Stomach (tissue), 4 donors: ENCODE results near the gene DLG2.

Source experiments
- POLR2A ChIP-seq, 4 donors: fragments of 450-650 bp; IDR thresholded peaks; one replicate each; pipeline ENCODE4 v1.6.1; 2016; ENCODE audit warnings: antibody characterized with exemption in 4 of 4, control low read depth in 2 of 4, mild to moderate bottlenecking in 1 of 4, moderate library complexity in 1 of 4
- POLR2AphosphoS5 ChIP-seq, 3 donors: sonication (generic); formaldehyde crosslinking; IDR thresholded peaks; one replicate each; pipeline ENCODE4 v1.6.1; 2016; ENCODE audit warnings: antibody characterized with exemption in 3 of 3
- TF ChIP-seq, protein P1 (sequence below), 7 experiments: fragments of 450-650 bp in 4 of 7; fragments of 200-600 bp in 3 of 7; sonication (generic) in 3 of 7; IDR thresholded peaks; one replicate each; pipeline ENCODE4 v1.5.1; 2016 to 2019; ENCODE audit warnings: antibody characterized with exemption in 7 of 7, control low read depth in 2 of 7, mild to moderate bottlenecking in 1 of 7

DNA sequence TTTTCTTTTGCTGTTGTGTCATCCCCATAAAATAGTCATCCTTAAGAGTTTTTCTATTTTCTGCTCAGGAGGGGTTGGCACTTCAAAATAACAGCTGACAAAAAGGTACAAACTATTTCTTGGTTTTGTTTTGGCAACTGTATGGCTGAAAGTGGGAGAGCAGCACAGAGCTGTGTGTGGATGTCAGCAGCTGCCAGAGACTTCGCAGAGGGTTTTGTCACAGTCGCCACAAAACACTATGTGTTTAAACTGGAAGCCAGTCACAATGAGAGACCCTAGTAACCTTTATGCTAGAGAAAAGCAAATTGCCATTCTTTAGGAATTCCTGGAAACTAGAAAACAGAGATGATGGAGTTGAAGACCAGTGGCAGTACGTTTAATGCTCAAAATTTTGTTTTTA lies 2151.4 kb downstream of the DLG2 start:
- TF ChIP-seq, protein P1, sequence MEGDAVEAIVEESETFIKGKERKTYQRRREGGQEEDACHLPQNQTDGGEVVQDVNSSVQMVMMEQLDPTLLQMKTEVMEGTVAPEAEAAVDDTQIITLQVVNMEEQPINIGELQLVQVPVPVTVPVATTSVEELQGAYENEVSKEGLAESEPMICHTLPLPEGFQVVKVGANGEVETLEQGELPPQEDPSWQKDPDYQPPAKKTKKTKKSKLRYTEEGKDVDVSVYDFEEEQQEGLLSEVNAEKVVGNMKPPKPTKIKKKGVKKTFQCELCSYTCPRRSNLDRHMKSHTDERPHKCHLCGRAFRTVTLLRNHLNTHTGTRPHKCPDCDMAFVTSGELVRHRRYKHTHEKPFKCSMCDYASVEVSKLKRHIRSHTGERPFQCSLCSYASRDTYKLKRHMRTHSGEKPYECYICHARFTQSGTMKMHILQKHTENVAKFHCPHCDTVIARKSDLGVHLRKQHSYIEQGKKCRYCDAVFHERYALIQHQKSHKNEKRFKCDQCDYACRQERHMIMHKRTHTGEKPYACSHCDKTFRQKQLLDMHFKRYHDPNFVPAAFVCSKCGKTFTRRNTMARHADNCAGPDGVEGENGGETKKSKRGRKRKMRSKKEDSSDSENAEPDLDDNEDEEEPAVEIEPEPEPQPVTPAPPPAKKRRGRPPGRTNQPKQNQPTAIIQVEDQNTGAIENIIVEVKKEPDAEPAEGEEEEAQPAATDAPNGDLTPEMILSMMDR (IDR thresholded peaks at IDR 0.05) = no peak
- TF ChIP-seq POLR2AphosphoS5 (IDR thresholded peaks at IDR 0.05) (no peak), POLR2A (IDR thresholded peaks at IDR 0.05) (no peak)
